Brain pericyte (primary cell): Measurements from ENCODE around the gene MAGEA9.
"Not testable (repeated sequence)": the region's sequence is repeated elsewhere in the genome, so short reads cannot be mapped to it uniquely, and the experiment has no call there.

Experiments used
- DNase-seq: peaks from one replicate; pipeline ENCODE4 v3.0.0-alpha.2; 2012; ENCODE audit warnings: low read depth, low spot score

Gene MAGEA9

DNA sequence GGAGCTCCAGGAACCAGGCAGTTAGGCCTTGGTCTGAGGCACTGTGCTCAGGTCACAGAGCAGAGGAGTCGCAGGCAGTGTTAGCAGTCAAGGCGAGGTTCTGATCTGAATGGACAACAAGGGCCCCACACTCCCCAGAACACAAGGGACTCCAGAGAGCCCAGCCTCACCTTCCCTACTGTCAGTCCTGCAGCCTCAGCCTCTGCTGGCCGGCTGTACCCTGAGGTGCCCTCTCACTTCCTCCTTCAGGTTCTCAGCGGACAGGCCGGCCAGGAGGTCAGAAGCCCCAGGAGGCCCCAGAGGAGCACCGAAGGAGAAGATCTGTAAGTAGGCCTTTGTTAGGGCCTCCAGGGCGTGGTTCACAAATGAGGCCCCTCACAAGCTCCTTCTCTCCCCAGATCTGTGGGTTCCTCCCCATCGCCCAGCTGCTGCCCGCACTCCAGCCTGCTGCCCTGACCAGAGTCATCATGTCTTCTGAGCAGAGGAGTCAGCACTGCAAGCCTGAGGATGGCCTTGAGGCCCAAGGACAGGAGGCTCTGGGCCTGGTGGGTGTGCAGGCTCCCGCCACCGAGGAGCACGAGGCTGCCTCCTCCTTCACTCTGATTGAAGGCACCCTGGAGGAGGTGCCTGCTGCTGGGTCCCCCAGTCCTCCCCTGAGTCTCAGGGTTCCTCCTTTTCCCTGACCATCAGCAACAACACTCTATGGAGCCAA lies 26.2 kb downstream of the MAGEA9 start:
- no peak for DNase-seq

DNA sequence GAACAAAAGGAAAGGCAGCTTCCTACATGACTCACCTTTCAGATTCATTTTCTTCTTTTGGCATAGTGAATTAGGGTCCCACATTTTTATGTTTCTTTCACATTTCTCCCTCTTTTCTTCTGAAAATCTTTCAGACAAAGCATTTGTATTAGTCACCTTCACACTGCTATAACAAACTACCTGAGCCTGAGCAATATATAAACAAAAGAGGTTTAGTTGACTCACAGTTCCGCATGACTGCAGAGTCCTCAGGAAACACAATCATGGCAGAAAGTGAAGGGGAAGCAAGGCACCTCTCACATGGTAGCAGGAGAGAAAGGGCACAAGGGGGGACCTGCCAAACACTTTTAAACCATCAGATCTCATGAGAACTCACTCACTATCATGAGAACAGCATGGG lies 36.9 kb downstream of the MAGEA9 start:
- no peak for DNase-seq

DNA sequence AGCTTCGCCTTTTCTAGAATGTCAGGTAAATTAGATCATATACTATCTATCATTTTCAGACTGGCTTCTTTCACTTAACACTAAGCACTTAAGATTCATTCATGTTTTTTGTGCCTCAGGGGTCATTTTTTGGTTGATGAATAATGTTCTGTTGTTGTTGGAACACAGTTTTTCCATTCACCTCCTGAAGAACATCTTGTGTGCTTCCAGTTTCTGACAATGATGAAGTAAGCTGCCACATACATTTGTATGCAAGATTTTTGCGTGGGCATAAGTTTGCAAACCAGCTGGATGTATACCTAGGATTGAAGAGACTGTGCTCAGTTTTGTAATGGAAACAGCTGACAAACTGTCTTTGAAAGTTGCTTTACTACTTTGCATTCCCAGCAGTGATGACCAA lies 37.6 kb downstream of the MAGEA9 start:
- no peak for DNase-seq

DNA sequence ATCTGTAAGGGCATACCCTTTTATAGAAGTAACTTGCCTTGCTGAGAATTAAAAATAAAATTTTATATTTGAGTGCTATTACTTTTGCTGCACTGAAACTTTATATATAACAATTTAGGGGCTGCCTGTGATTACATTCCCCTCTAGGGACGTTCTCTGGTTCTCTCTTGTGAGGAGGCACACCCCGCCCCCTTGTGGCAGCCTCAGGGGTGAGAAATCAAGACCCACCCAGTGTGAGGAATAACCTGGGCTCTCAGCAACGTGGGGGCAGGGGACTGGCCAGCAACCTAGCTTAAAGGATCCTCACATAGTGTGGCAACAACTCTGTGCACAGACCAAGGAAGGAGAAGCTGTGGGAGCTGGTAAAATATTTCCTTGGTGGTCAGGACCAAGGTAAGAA lies 43.7 kb downstream of the MAGEA9 start:
- DNase-seq = no peak

DNA sequence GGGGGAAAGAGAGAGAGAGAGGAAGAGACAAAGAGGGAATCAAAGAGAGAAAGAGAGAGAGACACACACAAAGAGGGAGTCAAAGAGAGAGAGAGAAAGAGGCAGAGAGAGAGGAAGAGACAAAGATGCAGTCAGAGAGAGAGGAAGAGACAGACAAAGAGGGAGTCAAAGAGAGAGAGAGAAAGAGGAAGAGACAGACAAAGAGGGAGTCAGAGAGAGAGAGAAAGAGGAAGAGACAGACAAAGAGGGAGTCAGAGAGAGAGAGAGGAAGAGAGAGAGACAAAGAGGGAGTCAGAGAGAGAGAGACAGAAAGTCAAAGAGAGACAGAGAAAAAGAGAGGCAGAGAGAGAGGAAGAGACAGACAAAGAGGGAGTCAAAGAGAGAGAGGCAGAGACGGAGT lies 45.5 kb downstream of the MAGEA9 start:
- DNase-seq = no peak

DNA sequence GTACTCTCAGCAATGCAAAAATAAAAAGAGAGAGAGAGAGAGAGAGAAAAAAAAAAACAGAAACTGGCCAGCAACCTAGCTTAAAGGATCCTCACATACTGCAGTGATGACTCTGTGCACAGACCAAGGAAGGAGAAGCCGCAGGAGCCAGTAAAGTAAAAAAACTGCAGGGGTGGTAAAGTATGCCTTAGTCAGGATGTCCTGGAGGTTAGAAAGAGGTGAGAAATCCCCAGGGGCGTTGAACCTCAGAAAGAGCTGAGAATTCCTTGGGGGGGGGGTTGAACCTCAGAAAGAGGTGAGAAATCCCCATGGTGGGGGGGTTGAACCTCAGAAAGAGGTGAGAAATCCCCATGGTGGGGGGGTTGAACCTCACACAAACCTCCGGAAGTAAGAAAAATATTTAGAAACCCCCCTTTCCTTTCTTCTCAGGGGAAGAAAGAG lies 48.0 kb downstream of the MAGEA9 start:
- no peak for DNase-seq

DNA sequence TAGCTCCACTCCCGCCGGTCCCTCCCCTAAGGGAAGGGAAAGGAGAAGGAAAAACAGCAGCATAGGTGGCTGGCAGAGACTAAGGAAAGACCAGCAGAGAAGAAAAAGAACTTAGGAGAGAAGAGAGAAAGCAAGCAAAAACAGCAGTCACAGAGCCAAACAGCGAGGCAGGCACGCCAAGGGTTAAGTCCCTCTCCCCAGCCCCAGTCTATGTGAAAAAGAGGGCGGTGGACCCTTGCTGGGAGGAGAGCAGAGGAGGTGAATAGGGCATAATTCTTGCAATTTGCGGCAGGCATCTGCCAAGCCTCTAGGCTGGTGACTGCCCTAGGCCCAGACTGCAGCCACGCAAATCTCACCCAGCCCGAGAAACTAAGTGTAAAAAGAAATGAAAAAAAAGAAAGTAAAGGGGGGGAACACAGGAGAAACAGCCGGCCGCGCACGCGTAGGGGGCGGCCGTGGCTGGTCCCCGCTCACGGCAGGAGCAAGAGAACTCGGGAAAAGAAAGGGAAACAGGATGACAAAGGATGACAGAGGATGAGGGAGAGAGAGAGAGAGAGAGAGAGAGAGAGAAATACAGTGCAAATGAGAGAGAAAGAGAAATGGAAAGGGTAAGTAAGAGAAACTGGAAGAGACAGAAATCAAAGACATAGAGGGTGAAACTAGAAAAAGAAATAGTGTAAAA lies 48.6 kb downstream of the MAGEA9 start:
- peak; percentile 15 for DNase-seq

DNA sequence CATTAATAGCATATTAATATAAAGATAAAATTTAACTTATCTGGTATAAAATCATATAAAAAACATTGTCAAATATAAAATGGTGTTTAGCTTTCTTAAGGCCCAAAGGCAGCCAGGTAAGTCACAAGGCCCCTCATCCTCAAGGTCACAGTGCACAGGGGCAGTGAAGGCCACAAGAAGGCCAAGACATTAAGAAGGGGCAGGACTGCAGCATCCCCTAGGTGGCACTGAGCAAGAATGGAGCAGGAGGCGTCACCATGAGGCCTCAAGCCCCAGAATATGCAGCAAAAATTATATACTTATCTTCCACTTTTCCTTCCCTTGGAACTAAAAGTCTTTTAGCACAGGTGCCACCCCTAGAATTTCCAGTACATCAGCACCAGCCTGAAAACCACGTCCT lies 49.7 kb downstream of the MAGEA9 start:
- DNase-seq = no peak

DNA sequence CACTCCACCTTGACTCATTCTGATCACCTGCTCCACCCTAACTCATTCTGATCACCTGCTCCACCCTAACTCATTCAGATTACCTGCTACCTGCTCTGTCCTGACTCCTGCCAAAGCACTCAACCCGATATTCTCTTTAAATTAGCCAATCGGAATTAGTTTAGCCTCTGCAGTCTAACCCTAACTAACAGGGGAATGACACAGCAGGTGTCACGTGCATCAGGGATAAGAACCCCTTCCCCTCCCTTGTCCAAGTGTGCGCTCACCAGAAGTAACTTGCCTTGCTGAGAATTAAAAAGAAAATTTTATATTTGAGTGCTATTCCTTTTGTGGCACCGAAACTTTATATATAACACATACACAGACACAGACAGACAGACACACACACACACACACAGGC lies 55.0 kb downstream of the MAGEA9 start:
- DNase-seq = not testable (repeated sequence)

DNA sequence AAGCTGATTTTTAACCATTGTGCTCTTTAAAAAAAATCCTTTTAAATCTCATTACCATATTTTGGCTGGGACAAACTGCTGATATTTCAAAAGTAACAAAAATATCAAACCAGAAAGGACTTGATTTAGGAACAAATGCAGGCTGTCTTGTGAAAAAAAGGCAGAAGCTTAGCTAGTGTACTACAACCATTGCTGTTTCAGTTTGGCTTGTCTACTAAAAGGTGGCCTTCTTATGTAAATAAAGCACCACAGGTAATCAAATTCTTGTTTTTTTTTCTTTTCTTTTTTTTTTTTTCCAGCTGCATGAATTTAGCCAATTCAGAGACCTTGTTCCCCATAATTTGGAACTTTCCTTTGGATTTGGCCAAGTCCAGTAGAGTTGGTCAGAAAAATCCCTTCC lies 55.4 kb downstream of the MAGEA9 start:
- DNase-seq = no peak
